Measurements from ENCODE around the gene HDAC3. TPM values are rescaled to one million over a fixed set of nuclear protein-coding genes. Genes with fewer than 3 reads are reported as not detected.

The HDAC3 gene
- total RNA-seq, 1 experiment from 2014 or later: 91.9 TPM

DNA sequence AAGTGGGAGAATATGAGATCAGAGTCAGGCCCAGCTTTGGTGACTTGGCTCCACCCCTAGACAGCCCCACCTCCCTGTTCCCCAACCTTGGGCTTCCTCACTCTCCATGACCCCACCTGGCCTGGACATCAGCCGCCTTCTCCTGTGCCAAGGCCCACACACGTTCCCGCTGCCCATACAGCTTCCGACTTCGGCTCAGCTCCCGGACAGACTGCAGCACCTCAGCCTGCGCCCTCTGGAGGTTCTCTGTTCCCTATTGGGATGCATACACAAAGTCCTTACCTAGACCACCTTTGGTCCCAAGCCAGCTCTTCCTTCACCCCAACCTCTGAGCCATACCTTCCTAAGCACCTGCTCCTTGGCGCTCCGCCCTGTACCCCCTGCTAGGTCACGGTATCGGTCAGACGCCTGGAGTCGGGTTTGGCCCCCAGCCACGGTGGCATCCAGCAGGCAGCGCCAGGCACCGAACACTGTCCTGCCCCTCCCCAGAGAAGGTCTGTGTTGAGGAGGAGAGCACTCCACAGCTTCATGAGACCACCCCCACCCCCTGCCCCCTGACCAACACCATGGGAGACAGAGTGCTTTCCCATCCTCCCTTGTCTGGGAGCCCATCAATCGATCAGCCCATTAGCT is 12.5 kb upstream of the HDAC3 start:
- Histone ChIP-seq H3K4me3 (replicated peaks in 1 of 2; ENCODE audit: low read depth in 1 of 2, low read length in 2 of 2) (no peak overlapping the region), H3K36me3 (ENCODE audit: control insufficient read depth in 1 of 2, insufficient read depth in 2 of 2, low read length in 2 of 2) (peaks cover 2 to 3% of the 10 kb centered on the region in 2 experiments; a peak in 2 of 4 replicates), H3K4me2 (ENCODE audit: low read length) (no peak overlapping the region), H2AFZ (ENCODE audit: low read depth, low read length, poor library complexity, severe bottlenecking) (no peak overlapping the region), H3K27me3 (ENCODE audit: insufficient read depth, low read length) (no peaks in the 10 kb centered on the region), H3K9ac (ENCODE audit: low read length) (no peak overlapping the region), H4K20me1 (ENCODE audit: insufficient read depth) (no peaks in the 10 kb centered on the region), H3K4me1 (ENCODE audit: control insufficient read depth in 1 of 2, insufficient read depth in 2 of 2, low read length in 2 of 2) (peaks cover 0 to 18% of the 10 kb centered on the region in 2 experiments; a peak in 2 of 4 replicates), H3K9me2 (ENCODE audit: insufficient read depth) (no peaks in the 10 kb centered on the region), H3K9me3 (ENCODE audit: control insufficient read depth in 1 of 2, insufficient read depth in 1 of 2, low read depth in 1 of 2, low read length in 2 of 2) (no peaks in the 10 kb centered on the region), H3K27ac (ENCODE audit: low read depth, low read length) (no peak overlapping the region), H3K79me2 (ENCODE audit: insufficient read depth, low read length) (no peaks in the 10 kb centered on the region)
- TF ChIP-seq POLR2A (IDR thresholded peaks at IDR 0.05; ENCODE audit: borderline replicate concordance, extremely low read depth, insufficient read depth, insufficient read length) (no peak), SP1 (IDR thresholded peaks at IDR 0.05; ENCODE audit: low read depth) (no peak), FOSL1 (IDR thresholded peaks at IDR 0.05; ENCODE audit: low read depth) (no peak), RAD21 (IDR thresholded peaks at IDR 0.05; ENCODE audit: low read depth) (no peak), SIN3A (IDR thresholded peaks at IDR 0.05; ENCODE audit: low read depth) (no peak), CEBPB (IDR thresholded peaks at IDR 0.05; ENCODE audit: low read depth) (no peak), EGR1 (IDR thresholded peaks at IDR 0.05; ENCODE audit: low read depth) (no peak), ZNF274 (IDR thresholded peaks at IDR 0.05; ENCODE audit: low read depth, low read length) (no peak), TCF7L2 (IDR thresholded peaks at IDR 0.05; ENCODE audit: borderline replicate concordance, extremely low read depth, insufficient read depth, insufficient read length) (no peak), EZH2phosphoT487 (IDR thresholded peaks at IDR 0.05; ENCODE audit: borderline replicate concordance) (no peak), ZFX (IDR thresholded peaks at IDR 0.05) (no peak), SRF (IDR thresholded peaks at IDR 0.05; ENCODE audit: low read depth) (no peak)
- TF ChIP-seq, protein P1, sequence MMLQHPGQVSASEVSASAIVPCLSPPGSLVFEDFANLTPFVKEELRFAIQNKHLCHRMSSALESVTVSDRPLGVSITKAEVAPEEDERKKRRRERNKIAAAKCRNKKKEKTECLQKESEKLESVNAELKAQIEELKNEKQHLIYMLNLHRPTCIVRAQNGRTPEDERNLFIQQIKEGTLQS (IDR thresholded peaks at IDR 0.05): no peak
- TF ChIP-seq, protein P2, sequence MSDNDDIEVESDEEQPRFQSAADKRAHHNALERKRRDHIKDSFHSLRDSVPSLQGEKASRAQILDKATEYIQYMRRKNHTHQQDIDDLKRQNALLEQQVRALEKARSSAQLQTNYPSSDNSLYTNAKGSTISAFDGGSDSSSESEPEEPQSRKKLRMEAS (IDR thresholded peaks at IDR 0.05): no peak
- TF ChIP-seq, protein P3, sequence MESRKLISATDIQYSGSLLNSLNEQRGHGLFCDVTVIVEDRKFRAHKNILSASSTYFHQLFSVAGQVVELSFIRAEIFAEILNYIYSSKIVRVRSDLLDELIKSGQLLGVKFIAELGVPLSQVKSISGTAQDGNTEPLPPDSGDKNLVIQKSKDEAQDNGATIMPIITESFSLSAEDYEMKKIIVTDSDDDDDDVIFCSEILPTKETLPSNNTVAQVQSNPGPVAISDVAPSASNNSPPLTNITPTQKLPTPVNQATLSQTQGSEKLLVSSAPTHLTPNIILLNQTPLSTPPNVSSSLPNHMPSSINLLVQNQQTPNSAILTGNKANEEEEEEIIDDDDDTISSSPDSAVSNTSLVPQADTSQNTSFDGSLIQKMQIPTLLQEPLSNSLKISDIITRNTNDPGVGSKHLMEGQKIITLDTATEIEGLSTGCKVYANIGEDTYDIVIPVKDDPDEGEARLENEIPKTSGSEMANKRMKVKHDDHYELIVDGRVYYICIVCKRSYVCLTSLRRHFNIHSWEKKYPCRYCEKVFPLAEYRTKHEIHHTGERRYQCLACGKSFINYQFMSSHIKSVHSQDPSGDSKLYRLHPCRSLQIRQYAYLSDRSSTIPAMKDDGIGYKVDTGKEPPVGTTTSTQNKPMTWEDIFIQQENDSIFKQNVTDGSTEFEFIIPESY (IDR thresholded peaks at IDR 0.05; ENCODE audit: extremely low read depth, insufficient replicate concordance, low read length): no peak
- ChIA-PET RAD21 (ENCODE audit: low non-redundant PET in 1 of 2, low total read pairs in 2 of 2, uncharacterized antibody in 2 of 2, unreplicated experiment in 2 of 2) (no interaction called here), POLR2A (interaction anchor here (0.6 to 1.1 kb wide), 2 partner anchors 12 to 16 kb away, joined by 3 read pairs; partner anchors contain the start of genes HDAC3 and RELL2), CTCF (no interaction called here)
- DNase-seq (ENCODE audit: low read depth, low spot score): no peak
- intact Hi-C loops (cut with micrococcal nuclease): no loop called here
- ATAC-seq: no peak
- no TSS peak for BruUV-seq (replicated peaks)
